ENCODE data around the gene CECR2.

GRCh38 chr22:17569971-17570511 is 200.8 kb downstream of the CECR2 start:
- no peak for TF ChIP-seq CTCF (IDR thresholded peaks at IDR 0.05; ENCODE audit: control extremely low read depth in 1 of 3, insufficient read depth in 1 of 3, low read depth in 1 of 3, low read length in 3 of 3)
- TF ChIP-seq POLR2A (IDR thresholded peaks at IDR 0.05; ENCODE audit: control extremely low read depth in 1 of 2, low read depth in 2 of 2, low read length in 2 of 2), result no peak
- no peak for TF ChIP-seq GABPA (IDR thresholded peaks at IDR 0.05; ENCODE audit: borderline replicate concordance, insufficient read depth, low read length)
- no peak for TF ChIP-seq BRCA1 (IDR thresholded peaks at IDR 0.05; ENCODE audit: low read depth, low read length)
- TF ChIP-seq CEBPB (IDR thresholded peaks at IDR 0.05; ENCODE audit: low read depth, low read length), result no peak
- no peak for TF ChIP-seq USF2 (IDR thresholded peaks at IDR 0.05; ENCODE audit: low read length)
